LNCaP clone FGC (cell line): ENCODE data around the gene TEX47.
A peak's percentile ranks its signal among the peaks of the same experiment; 100 is the strongest.

Experiments used
- DNase-seq: peaks from one replicate; pipeline ENCODE4 v3.0.0-alpha.2; 2011; ENCODE audit warnings: low read depth
- H3K4me3 ChIP-seq: 2 replicates; pipeline ENCODE4 v1.5.1; 2011; ENCODE audit warnings: mild to moderate bottlenecking, low read depth, low read length, control low read depth
- CTCF ChIP-seq: IDR thresholded peaks from 2 replicates; pipeline ENCODE4 v1.5.1; 2012; ENCODE audit warnings: mild to moderate bottlenecking; ENCODE audit not compliant: control insufficient read depth, insufficient read depth; ENCODE audit errors: extremely low read depth

Gene TEX47

DNA sequence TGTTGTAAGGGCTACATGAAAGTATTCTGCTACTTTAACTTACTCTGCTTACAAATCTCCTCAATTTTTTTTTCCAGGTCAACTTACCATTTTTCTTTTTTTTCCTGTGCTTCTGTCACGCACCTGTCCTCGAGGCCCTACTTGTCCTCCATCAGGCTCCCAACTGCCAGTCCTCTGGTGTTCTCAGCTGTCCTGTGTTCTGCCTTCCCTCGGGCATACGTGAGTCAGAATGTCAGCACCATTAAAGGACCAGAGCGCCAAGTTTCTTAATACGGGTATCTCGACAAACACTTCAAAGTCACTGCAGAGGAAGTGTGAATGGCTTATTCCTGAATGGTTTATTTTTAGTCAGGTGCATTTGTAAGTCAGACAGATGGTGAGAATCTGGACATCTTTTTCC lies at the start of gene TEX47:
TEX47 (minus strand) TSS at position 185 of the 400 bp plus-strand sequence. CDS start 795 bp downstream, outside the sequence.
- no peak within 1 kb of the TSS for H3K4me3 ChIP-seq
- TF ChIP-seq CTCF, result no peak
- no peak for DNase-seq

DNA sequence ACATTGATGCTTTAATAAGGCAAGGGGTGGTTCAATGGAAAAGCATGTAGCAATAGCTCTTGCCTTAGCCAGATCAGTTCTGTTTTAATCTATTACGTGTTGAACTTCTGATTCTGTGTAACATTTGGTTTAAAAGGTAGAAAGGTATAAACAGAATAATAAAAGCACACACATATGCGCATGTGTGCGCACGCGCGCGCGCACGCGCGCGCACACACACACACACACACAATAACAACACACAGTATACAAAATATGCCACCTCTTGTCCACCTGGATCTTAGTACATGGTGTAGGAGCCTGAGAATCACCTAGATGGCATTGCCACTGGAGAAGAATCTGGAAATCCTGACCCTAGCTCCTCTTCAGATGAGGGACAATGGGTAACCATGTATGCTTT lies 49.6 kb upstream of the TEX47 start:
- no peak for TF ChIP-seq CTCF
- H3K4me3 ChIP-seq, result no peak overlapping the region

GRCh38 chr7:88842201-88842600 lies 46.7 kb upstream of the TEX47 start:
- no peak overlapping the region for H3K4me3 ChIP-seq
- no peak for TF ChIP-seq CTCF
- DNase-seq, result no peak

More for the DNA sequence above, 49.6 kb upstream of the TEX47 start:
- DNase-seq, result no peak

DNA sequence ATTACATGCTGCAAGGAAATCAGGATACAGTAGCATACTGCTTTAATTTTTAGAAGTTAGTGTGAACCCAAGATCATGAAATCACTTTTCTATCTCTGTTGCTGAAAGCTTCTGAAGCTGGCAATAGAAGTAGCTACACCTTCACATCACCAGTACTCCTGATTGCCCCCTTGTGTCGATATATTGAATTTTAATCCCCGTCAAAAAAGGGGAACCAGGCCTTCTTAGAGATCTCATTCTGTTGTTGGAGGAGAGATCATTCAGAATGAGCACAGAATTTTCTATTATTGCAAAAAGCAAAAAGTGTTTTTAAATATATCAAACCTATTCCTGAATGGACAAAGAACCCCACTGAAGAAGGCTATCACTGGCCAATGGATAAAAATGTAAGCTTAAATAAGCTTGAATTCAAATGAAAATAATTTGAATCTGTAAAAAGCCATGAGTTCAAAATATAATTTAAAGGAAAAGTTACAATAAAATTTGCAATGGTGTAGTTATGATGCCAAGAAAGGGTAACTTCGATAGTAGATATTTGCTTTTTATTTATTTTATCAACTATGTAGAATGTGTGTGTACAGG lies 39.7 kb upstream of the TEX47 start:
- DNase-seq, result peak; percentile 11
- TF ChIP-seq CTCF, result peak; percentile 68
- no peak overlapping the region for H3K4me3 ChIP-seq

DNA sequence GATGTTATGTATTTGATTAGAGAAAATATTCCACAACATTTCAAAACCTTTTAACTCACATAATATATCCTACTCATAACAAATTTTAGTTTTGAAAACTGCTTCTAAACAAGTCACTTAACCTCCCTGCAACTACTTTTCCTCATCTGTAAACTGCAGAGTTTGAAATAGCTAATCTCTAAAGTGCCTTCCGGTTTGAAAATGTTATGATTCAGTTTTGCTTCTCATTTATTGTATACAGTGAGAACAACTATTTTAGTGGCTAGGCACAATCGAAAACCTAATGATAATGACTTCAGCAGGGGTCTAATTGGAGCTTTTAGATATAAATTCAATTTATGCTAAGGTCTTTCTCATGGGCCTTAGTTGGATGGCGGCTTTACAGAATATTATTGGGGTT lies 30.7 kb upstream of the TEX47 start:
- no peak for TF ChIP-seq CTCF

DNA sequence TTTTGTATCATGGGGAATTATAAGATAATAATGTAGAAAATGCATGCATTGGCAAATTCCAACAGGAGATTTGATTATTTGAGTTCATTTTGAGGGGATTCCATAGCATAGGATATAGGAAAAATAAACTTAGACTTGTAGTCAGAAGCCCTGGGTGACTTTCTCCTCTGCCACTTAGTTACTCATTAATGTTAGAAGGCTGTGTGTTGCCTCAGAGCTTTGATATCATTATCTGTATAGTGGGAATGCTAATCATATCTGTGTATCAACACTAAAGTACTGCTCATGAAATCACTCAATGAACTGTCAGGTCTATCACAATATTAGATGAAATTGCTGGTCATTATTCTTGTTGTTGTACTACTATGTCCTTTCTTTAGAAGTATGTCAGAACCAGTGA lies 23.0 kb upstream of the TEX47 start:
- H3K4me3 ChIP-seq, result no peak overlapping the region
- no peak for DNase-seq
- TF ChIP-seq CTCF, result no peak

More for the DNA sequence above, 30.7 kb upstream of the TEX47 start:
- no peak for DNase-seq
- H3K4me3 ChIP-seq, result no peak overlapping the region

DNA sequence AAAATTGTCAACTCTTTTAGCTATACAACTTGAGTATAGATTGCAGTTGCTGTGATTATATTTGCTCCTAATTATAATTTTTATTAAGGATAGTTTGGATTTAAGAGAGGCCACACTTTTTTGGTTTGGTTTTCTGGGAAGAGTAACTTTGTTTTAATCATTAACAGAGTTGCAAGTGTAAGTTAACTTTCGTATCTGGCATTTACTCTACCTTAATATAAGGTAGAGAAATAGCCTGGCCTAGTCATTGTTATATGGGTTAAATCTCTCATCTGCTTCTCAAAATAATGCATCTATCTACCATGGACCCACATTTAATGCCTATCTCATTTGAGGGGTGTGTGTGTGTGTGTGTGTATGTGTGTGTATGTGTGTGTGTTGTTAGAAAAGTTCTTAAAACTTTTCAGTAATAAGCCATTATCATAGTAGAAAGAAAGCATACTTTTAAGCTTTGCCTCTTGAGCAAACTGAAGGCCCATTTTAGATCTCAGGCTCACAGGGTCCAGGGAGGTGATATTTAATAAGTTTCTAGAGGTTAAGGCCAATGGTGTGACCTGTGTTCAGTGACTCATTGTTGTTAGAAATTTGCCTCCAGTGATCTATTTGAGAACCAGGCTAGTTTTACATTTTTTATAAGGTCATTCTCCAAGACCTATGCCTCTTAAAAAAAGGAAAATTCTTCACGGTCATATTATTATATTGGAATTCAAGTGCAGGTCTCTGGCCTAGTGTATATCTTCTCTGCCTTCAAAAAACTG lies 10.9 kb upstream of the TEX47 start:
- TF ChIP-seq CTCF, result no peak
- no peak overlapping the region for H3K4me3 ChIP-seq
- DNase-seq, result no peak
